Kidney (tissue), 22 donors: ENCODE data around the gene CUTA. TPM values are rescaled to one million over a fixed set of nuclear protein-coding genes. Genes with fewer than 3 reads are reported as not detected.

Experiments used
- DNase-seq, 5 donors: peaks; one replicate each; pipeline ENCODE4 v3.0.0-alpha.2; 2013 to 2020
- FAIRE-seq: peaks from 2 replicates; lab custom pipeline; 2012; peaks lifted over from hg19 to GRCh38; lab: Jason Lieb, UNC
- H3K27ac ChIP-seq, 2 donors: one replicate each; pipeline ENCODE4 v1.7.0; 2013; ENCODE audit warnings: low read depth in 2 of 2, low read length in 2 of 2, inconsistent platforms in 1 of 2
- H3K27me3 ChIP-seq: one replicate; pipeline ENCODE4 v1.7.1; 2013; ENCODE audit warnings: low read length, inconsistent platforms; ENCODE audit not compliant: control insufficient read depth, insufficient read depth
- H3K36me3 ChIP-seq, 3 donors: one replicate each; pipeline versions ENCODE4 v1.7.0 to v1.7.1; 2013; ENCODE audit warnings: low read length in 3 of 3, control low read depth in 1 of 3, inconsistent platforms in 1 of 3; ENCODE audit not compliant: insufficient read depth in 3 of 3, control insufficient read depth in 2 of 3
- H3K4me1 ChIP-seq, 3 donors: one replicate each; pipeline versions ENCODE4 v1.7.0 to v1.7.1; 2013; ENCODE audit warnings: low read length in 3 of 3, inconsistent platforms in 1 of 3, low read depth in 1 of 3; ENCODE audit not compliant: control insufficient read depth in 2 of 3, insufficient read depth in 2 of 3
- H3K4me3 ChIP-seq, 3 donors: one replicate each; pipeline versions ENCODE4 v1.7.0 to v1.8.1; 2013; ENCODE audit warnings: low read length in 3 of 3, control low read depth in 1 of 3, inconsistent platforms in 1 of 3
- H3K9ac ChIP-seq, 3 donors: one replicate each; pipeline versions ENCODE4 v1.7.0 to v1.7.1; 2013; ENCODE audit warnings: low read length in 3 of 3, control low read depth in 1 of 3, inconsistent platforms in 1 of 3
- H3K9me3 ChIP-seq, 3 donors: one replicate each; pipeline versions ENCODE4 v1.7.0 to v1.7.1; 2013; ENCODE audit warnings: low read length in 3 of 3, control low read depth in 1 of 3, inconsistent platforms in 1 of 3; ENCODE audit not compliant: control insufficient read depth in 2 of 3, insufficient read depth in 1 of 3
- CTCF ChIP-seq: IDR thresholded peaks from 3 replicates; pipeline ENCODE4 v1.5.1; 2012; ENCODE audit warnings: mild to moderate bottlenecking, moderate library complexity, borderline replicate concordance; ENCODE audit not compliant: insufficient read depth; ENCODE audit errors: extremely low read depth
- intact Hi-C: fragments of 100-400 bp; cut with DNase I; formaldehyde crosslinking; loops from one replicate; pipeline ENCODE4 v1.11.1; 2022
- long read RNA-seq, 10 donors: library from polyadenylated mRNA in 1 of 10; unstranded in 1 of 10; transcript quantifications; one replicate each; pipeline ENCODE4 v2.0.0 and lab custom pipeline, GENCODE V29; 2021 to 2026
- polyA plus RNA-seq: library from polyadenylated mRNA; stranded (reverse); fragments of 350-450 nt; fragmentation: Illumina TruSeq; extraction: RNeasy Lipid Tissue Mini Kit (QIAGEN cat#74804); gene quantifications from one replicate; pipeline ENCODE4 v1.2.3, GENCODE V29; 2014; ENCODE audit warnings: low read depth, low replicate concordance; ENCODE audit not compliant: insufficient read depth
- total RNA-seq: library from RNA; stranded (reverse); fragmentation: NEBNext Ultra II Directional; extraction: Animal tissue kit (Norgen Biotek cat#: 25700); gene quantifications from one replicate; pipeline ENCODE4 v1.2.1, GENCODE V29; 2021
- donor health status: control.
- donor health status: control.
- donor health status: control.
- donor health status: control.
- donor health status: control.
- donor health status: DM: yes; HTN: yes; CAD: no.
- donor health status: Normal renal cell carcinoma (clear cell type).

CUTA gene
- total RNA-seq (163 TPM), polyA plus RNA-seq (433 TPM)
- long read RNA-seq, donor 1, transcript CUTA-203 (6 exons, 937 nt), result minor isoform, 17 of 128 reads
- long read RNA-seq, donor 1, transcript CUTA-214 (6 exons, 661 nt), result minor isoform, 26 of 128 reads
- long read RNA-seq, donor 1, transcript CUTA-205 (5 exons, 1,054 nt), result major isoform, 47 of 128 reads
- long read RNA-seq, donor 1, transcript CUTA-210 (6 exons, 769 nt), result minor isoform, 23 of 128 reads
- long read RNA-seq, donor 1, partial matches to known transcripts, result 11 of 128 reads
- long read RNA-seq, donor 1, other reads (novel, unspliced or antisense), result 0 of 128 reads
- long read RNA-seq, donor 2, transcript CUTA-203 (6 exons, 937 nt), result minor isoform, 21 of 152 reads
- long read RNA-seq, donor 2, transcript CUTA-205 (5 exons, 1,054 nt), result minor isoform, 35 of 152 reads
- long read RNA-seq, donor 2, transcript CUTA-210 (6 exons, 769 nt), result major isoform, 53 of 152 reads
- long read RNA-seq, donor 2, transcript CUTA-214 (6 exons, 661 nt), result minor isoform, 35 of 152 reads
- long read RNA-seq, donor 2, partial matches to known transcripts, result 5 of 152 reads
- long read RNA-seq, donor 2, other reads (novel, unspliced or antisense), result 0 of 152 reads
- long read RNA-seq, donor 3, transcript CUTA-203 (6 exons, 937 nt), result minor isoform, 32 of 170 reads
- long read RNA-seq, donor 3, transcript CUTA-214 (6 exons, 661 nt), result minor isoform, 20 of 170 reads
- long read RNA-seq, donor 3, transcript CUTA-210 (6 exons, 769 nt), result major isoform, 51 of 170 reads
- long read RNA-seq, donor 3, transcript CUTA-205 (5 exons, 1,054 nt), result minor isoform, 47 of 170 reads
- long read RNA-seq, donor 3, partial matches to known transcripts, result 10 of 170 reads
- long read RNA-seq, donor 3, other reads (novel, unspliced or antisense), result 5 of 170 reads
- long read RNA-seq, donor 4, transcript CUTA-205 (5 exons, 1,054 nt), result minor isoform, 22 of 128 reads
- long read RNA-seq, donor 4, transcript CUTA-203 (6 exons, 937 nt), result minor isoform, 30 of 128 reads
- long read RNA-seq, donor 4, transcript CUTA-214 (6 exons, 661 nt), result minor isoform, 25 of 128 reads
- long read RNA-seq, donor 4, transcript CUTA-210 (6 exons, 769 nt), result major isoform, 40 of 128 reads
- long read RNA-seq, donor 4, partial matches to known transcripts, result 10 of 128 reads
- long read RNA-seq, donor 4, other reads (novel, unspliced or antisense), result 0 of 128 reads
- long read RNA-seq, donor 5, transcript CUTA-214 (6 exons, 661 nt), result major isoform, 7 of 20 reads
- long read RNA-seq, donor 5, partial matches to known transcripts, result 0 of 20 reads
- long read RNA-seq, donor 5, other reads (novel, unspliced or antisense), result 0 of 20 reads
- long read RNA-seq, donor 6, transcript CUTA-203 (6 exons, 937 nt), result minor isoform, 39 of 171 reads
- long read RNA-seq, donor 6, transcript CUTA-214 (6 exons, 661 nt), result minor isoform, 27 of 171 reads
- long read RNA-seq, donor 6, transcript CUTA-210 (6 exons, 769 nt), result minor isoform, 34 of 171 reads
- long read RNA-seq, donor 6, transcript CUTA-205 (5 exons, 1,054 nt), result major isoform, 54 of 171 reads
- long read RNA-seq, donor 6, partial matches to known transcripts, result 13 of 171 reads
- long read RNA-seq, donor 6, other reads (novel, unspliced or antisense), result 0 of 171 reads
- long read RNA-seq, donor 7, transcript CUTA-214 (6 exons, 661 nt), result minor isoform, 9 of 100 reads
- long read RNA-seq, donor 7, transcript CUTA-210 (6 exons, 769 nt), result major isoform, 47 of 100 reads
- long read RNA-seq, donor 7, transcript CUTA-203 (6 exons, 937 nt), result minor isoform, 8 of 100 reads
- long read RNA-seq, donor 7, transcript CUTA-205 (5 exons, 1,054 nt), result minor isoform, 22 of 100 reads
- long read RNA-seq, donor 7, partial matches to known transcripts, result 2 of 100 reads
- long read RNA-seq, donor 7, other reads (novel, unspliced or antisense), result 11 of 100 reads
- long read RNA-seq, donor 8, transcript CUTA-214 (6 exons, 661 nt), result minor isoform, 33 of 175 reads
- long read RNA-seq, donor 8, transcript CUTA-210 (6 exons, 769 nt), result major isoform, 54 of 175 reads
- long read RNA-seq, donor 8, transcript CUTA-203 (6 exons, 937 nt), result minor isoform, 34 of 175 reads
- long read RNA-seq, donor 8, transcript CUTA-205 (5 exons, 1,054 nt), result minor isoform, 37 of 175 reads
- long read RNA-seq, donor 8, partial matches to known transcripts, result 10 of 175 reads
- long read RNA-seq, donor 8, other reads (novel, unspliced or antisense), result 0 of 175 reads
- long read RNA-seq, donor 9, transcript CUTA-205 (5 exons, 1,054 nt), result major isoform, 26 of 86 reads
- long read RNA-seq, donor 9, transcript CUTA-210 (6 exons, 769 nt), result minor isoform, 20 of 86 reads
- long read RNA-seq, donor 9, transcript CUTA-203 (6 exons, 937 nt), result minor isoform, 14 of 86 reads
- long read RNA-seq, donor 9, transcript CUTA-214 (6 exons, 661 nt), result minor isoform, 23 of 86 reads
- long read RNA-seq, donor 9, partial matches to known transcripts, result 0 of 86 reads
- long read RNA-seq, donor 9, other reads (novel, unspliced or antisense), result 0 of 86 reads
- long read RNA-seq, donor 10, transcript CUTA-214 (6 exons, 661 nt), result major isoform, 24 of 125 reads
- long read RNA-seq, donor 10, transcript CUTA-205 (5 exons, 1,054 nt), result minor isoform, 23 of 125 reads
- long read RNA-seq, donor 10, transcript CUTA-210 (6 exons, 769 nt), result minor isoform, 23 of 125 reads
- long read RNA-seq, donor 10, transcript CUTA-203 (6 exons, 937 nt), result major isoform, 24 of 125 reads
- long read RNA-seq, donor 10, partial matches to known transcripts, result 21 of 125 reads
- long read RNA-seq, donor 10, other reads (novel, unspliced or antisense), result 0 of 125 reads

- Histone ChIP-seq H3K4me3 (peak within 1 kb of the TSS; percentile 81 to 86 (median 85)), H3K27me3 (no peaks in the 10 kb centered on the region), H3K27ac (peak within 1 kb of the TSS; percentile 91 to 98), H3K36me3 (peaks cover 0 to 18% (median 17%) of the 10 kb centered on the region in 3 donors), H3K4me1 (peaks cover 0 to 25% (median 5%) of the 10 kb centered on the region in 3 donors), H3K9me3 (no peaks in the 10 kb centered on the region), H3K9ac (peak within 1 kb of the TSS; percentile 55 to 85 (median 64))
- DNase-seq, result peak; percentile 100
- no peak for TF ChIP-seq CTCF
- peak; percentile 98 for FAIRE-seq
- intact Hi-C loops, result no loop called here
Measured at GRCh38 chr6:33417903-33418689, at the start of gene CUTA. Gene CUTA, minus strand, starts transcription at chr6:33418107. Its CDS starts 107 bp downstream, at chr6:33418000.

GRCh38 chr6:33467091-33467490, 49.2 kb upstream of the CUTA start:
- no peaks in the 10 kb centered on the region for H3K4me1 ChIP-seq
- no peak overlapping the region for H3K4me3 ChIP-seq
- no peaks in the 10 kb centered on the region for H3K36me3 ChIP-seq
- H3K9me3 ChIP-seq, result no peaks in the 10 kb centered on the region
- TF ChIP-seq CTCF, result no peak
- DNase-seq (no peak), FAIRE-seq (no peak)
- intact Hi-C loops, result no loop called here
- H3K27ac ChIP-seq, result no peak overlapping the region
- no peak overlapping the region for H3K9ac ChIP-seq
- H3K27me3 ChIP-seq, result no peaks in the 10 kb centered on the region
